ENCODE data around the gene EMP2. TPM values are rescaled to one million over a fixed set of nuclear protein-coding genes. Genes with fewer than 3 reads are reported as not detected.
A peak's percentile ranks its signal among the peaks of the same experiment; 100 is the strongest.
"Not testable (repeated sequence)": the region's sequence is repeated elsewhere in the genome, so short reads cannot be mapped to it uniquely, and the experiment has no call there.

Gene EMP2
- total RNA-seq, 2 donors from 2014 or later = 107 to 111 TPM

- no peak for DNase-seq
- intact Hi-C loops (cut with DNase I, micrococcal nuclease) = no loop called here
- ATAC-seq = no peak
These were observed 44.9 kb downstream of the EMP2 start for GRCh38 chr16:10535461-10535860.

- ATAC-seq = no peak
- intact Hi-C loops (cut with DNase I, micrococcal nuclease) = no loop called here
- DNase-seq = no peak
These were observed 45.6 kb downstream of the EMP2 start for GRCh38 chr16:10534748-10535147.

- ATAC-seq; intact Hi-C loops (cut with DNase I, micrococcal nuclease); DNase-seq: not testable (repeated sequence)
These were observed 46.8 kb downstream of the EMP2 start for GRCh38 chr16:10533612-10534011.

GRCh38 chr16:10531582-10531981 lies 48.8 kb downstream of the EMP2 start:
- intact Hi-C loops (cut with DNase I, micrococcal nuclease) = no loop called here
- DNase-seq (no peak), ATAC-seq (no peak)

- ATAC-seq (no peak), DNase-seq (no peak)
- intact Hi-C loops (cut with DNase I, micrococcal nuclease) = no loop called here
These were observed 49.7 kb downstream of the EMP2 start for GRCh38 chr16:10530685-10531084.

- no peak for ATAC-seq
- no peak for DNase-seq
- intact Hi-C loops (cut with DNase I, micrococcal nuclease) = no loop called here
These were observed 50.3 kb downstream of the EMP2 start for GRCh38 chr16:10529895-10530669.

GRCh38 chr16:10528635-10529034 lies 51.8 kb downstream of the EMP2 start:
- DNase-seq (no peak), ATAC-seq (no peak)
- intact Hi-C loops (cut with DNase I, micrococcal nuclease) = no loop called here

- intact Hi-C loops (cut with DNase I, micrococcal nuclease) = no loop called here
- ATAC-seq = no peak
- no peak for DNase-seq
These were observed 53.4 kb downstream of the EMP2 start for GRCh38 chr16:10526962-10527361.

GRCh38 chr16:10525214-10525825 lies 55.1 kb downstream of the EMP2 start:
- intact Hi-C loops (cut with DNase I, micrococcal nuclease) = no loop called here
- no peak for ATAC-seq
- no peak for DNase-seq

GRCh38 chr16:10522966-10523365 lies 57.4 kb downstream of the EMP2 start:
- no peak for ATAC-seq
- no peak for DNase-seq
- intact Hi-C loops (cut with DNase I, micrococcal nuclease) = no loop called here

- ATAC-seq = peak; percentile 79
- intact Hi-C loops (cut with DNase I, micrococcal nuclease) = no loop called here
- peak; percentile 42 to 54 for DNase-seq
These were observed 58.6 kb downstream of the EMP2 start for GRCh38 chr16:10521681-10522274.

GRCh38 chr16:10520869-10521578 lies 59.4 kb downstream of the EMP2 start:
- peak; percentile 12 for ATAC-seq
- no peak for DNase-seq
- intact Hi-C loops (cut with DNase I, micrococcal nuclease) = no loop called here

- DNase-seq (no peak), ATAC-seq (peak; percentile 49)
- intact Hi-C loops (cut with DNase I, micrococcal nuclease) = loop anchor here in 1 of 2 donors (10.0 kb wide), 1 partner anchor 395 kb away; no protein-coding TSS in a partner anchor
These were observed 60.2 kb downstream of the EMP2 start for GRCh38 chr16:10519929-10520868.

- intact Hi-C loops (cut with DNase I, micrococcal nuclease) = loop anchor here in 1 of 2 donors (10.0 kb wide), 1 partner anchor 396 kb away; no protein-coding TSS in a partner anchor
- DNase-seq (no peak), ATAC-seq (no peak)
These were observed 61.1 kb downstream of the EMP2 start for GRCh38 chr16:10519297-10519696.

- DNase-seq = no peak
- no peak for ATAC-seq
- intact Hi-C loops (cut with DNase I, micrococcal nuclease) = loop anchor here in 1 of 2 donors (10.0 kb wide), 1 partner anchor 396 kb away; no protein-coding TSS in a partner anchor
These were observed 61.8 kb downstream of the EMP2 start for GRCh38 chr16:10518479-10519041.

GRCh38 chr16:10517868-10518267 lies 62.5 kb downstream of the EMP2 start:
- DNase-seq (peak in 1 of 2 donors; percentile 19), ATAC-seq (no peak)
- intact Hi-C loops (cut with DNase I, micrococcal nuclease) = loop anchor here in 1 of 2 donors (10.0 kb wide), 1 partner anchor 397 kb away; no protein-coding TSS in a partner anchor

GRCh38 chr16:10514369-10515055 lies 65.9 kb downstream of the EMP2 start:
- DNase-seq = peak in 1 of 2 donors; percentile 58
- intact Hi-C loops (cut with DNase I, micrococcal nuclease) = loop anchor here in 1 of 2 donors (2.0 to 10.0 kb wide), 2 partner anchors 222 to 400 kb away; no protein-coding TSS in a partner anchor
- peak; percentile 57 for ATAC-seq
